ENCODE measurements around the gene HMGB1.

HMGB1 gene

GRCh38 chr13:30486230-30487074 is 20.7 kb upstream of the HMGB1 start:
- no peak for ATAC-seq
- TF ChIP-seq ARNTL (CRISPR knock-in tag; IDR thresholded peaks at IDR 0.05; ENCODE audit: borderline replicate concordance, low read depth) = no peak
- TF ChIP-seq PPARA (CRISPR knock-in tag; IDR thresholded peaks at IDR 0.05; ENCODE audit: borderline replicate concordance) = no peak
- no peak for TF ChIP-seq SNAI2 (CRISPR knock-in tag; IDR thresholded peaks at IDR 0.05)
- TF ChIP-seq POU6F1 (CRISPR knock-in tag; IDR thresholded peaks at IDR 0.05; ENCODE audit: borderline replicate concordance, low read depth) = no peak
- no peak for TF ChIP-seq TCF4 (CRISPR knock-in tag; IDR thresholded peaks at IDR 0.05; ENCODE audit: borderline replicate concordance)
- TF ChIP-seq ESRRG (CRISPR knock-in tag; IDR thresholded peaks at IDR 0.05) = no peak
- no peak for TF ChIP-seq BACH2 (CRISPR knock-in tag; IDR thresholded peaks at IDR 0.05; ENCODE audit: borderline replicate concordance)
- no peak for TF ChIP-seq ZNF70 (CRISPR knock-in tag; IDR thresholded peaks at IDR 0.05)
- no peak for TF ChIP-seq ZFP3 (CRISPR knock-in tag; IDR thresholded peaks at IDR 0.05)
- no peak for TF ChIP-seq GLIS3 (CRISPR knock-in tag; IDR thresholded peaks at IDR 0.05)
- TF ChIP-seq TOX (CRISPR knock-in tag; IDR thresholded peaks at IDR 0.05; ENCODE audit: borderline replicate concordance) = no peak
- TF ChIP-seq RARB (CRISPR knock-in tag; IDR thresholded peaks at IDR 0.05) = no peak
- TF ChIP-seq ZC3H10 (CRISPR knock-in tag; IDR thresholded peaks at IDR 0.05) = no peak
- TF ChIP-seq, protein P1, sequence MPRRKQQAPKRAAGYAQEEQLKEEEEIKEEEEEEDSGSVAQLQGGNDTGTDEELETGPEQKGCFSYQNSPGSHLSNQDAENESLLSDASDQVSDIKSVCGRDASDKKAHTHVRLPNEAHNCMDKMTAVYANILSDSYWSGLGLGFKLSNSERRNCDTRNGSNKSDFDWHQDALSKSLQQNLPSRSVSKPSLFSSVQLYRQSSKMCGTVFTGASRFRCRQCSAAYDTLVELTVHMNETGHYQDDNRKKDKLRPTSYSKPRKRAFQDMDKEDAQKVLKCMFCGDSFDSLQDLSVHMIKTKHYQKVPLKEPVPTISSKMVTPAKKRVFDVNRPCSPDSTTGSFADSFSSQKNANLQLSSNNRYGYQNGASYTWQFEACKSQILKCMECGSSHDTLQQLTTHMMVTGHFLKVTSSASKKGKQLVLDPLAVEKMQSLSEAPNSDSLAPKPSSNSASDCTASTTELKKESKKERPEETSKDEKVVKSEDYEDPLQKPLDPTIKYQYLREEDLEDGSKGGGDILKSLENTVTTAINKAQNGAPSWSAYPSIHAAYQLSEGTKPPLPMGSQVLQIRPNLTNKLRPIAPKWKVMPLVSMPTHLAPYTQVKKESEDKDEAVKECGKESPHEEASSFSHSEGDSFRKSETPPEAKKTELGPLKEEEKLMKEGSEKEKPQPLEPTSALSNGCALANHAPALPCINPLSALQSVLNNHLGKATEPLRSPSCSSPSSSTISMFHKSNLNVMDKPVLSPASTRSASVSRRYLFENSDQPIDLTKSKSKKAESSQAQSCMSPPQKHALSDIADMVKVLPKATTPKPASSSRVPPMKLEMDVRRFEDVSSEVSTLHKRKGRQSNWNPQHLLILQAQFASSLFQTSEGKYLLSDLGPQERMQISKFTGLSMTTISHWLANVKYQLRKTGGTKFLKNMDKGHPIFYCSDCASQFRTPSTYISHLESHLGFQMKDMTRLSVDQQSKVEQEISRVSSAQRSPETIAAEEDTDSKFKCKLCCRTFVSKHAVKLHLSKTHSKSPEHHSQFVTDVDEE (CRISPR knock-in tag; IDR thresholded peaks at IDR 0.05) = no peak
- TF ChIP-seq, protein P2, sequence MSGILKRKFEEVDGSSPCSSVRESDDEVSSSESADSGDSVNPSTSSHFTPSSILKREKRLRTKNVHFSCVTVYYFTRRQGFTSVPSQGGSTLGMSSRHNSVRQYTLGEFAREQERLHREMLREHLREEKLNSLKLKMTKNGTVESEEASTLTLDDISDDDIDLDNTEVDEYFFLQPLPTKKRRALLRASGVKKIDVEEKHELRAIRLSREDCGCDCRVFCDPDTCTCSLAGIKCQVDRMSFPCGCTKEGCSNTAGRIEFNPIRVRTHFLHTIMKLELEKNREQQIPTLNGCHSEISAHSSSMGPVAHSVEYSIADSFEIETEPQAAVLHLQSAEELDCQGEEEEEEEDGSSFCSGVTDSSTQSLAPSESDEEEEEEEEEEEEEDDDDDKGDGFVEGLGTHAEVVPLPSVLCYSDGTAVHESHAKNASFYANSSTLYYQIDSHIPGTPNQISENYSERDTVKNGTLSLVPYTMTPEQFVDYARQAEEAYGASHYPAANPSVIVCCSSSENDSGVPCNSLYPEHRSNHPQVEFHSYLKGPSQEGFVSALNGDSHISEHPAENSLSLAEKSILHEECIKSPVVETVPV (CRISPR knock-in tag; IDR thresholded peaks at IDR 0.05) = no peak
- TF ChIP-seq CSDC2 (CRISPR knock-in tag; IDR thresholded peaks at IDR 0.05) = no peak
- TF ChIP-seq ISL1 (CRISPR knock-in tag; IDR thresholded peaks at IDR 0.05) = no peak
- TF ChIP-seq, protein P3, sequence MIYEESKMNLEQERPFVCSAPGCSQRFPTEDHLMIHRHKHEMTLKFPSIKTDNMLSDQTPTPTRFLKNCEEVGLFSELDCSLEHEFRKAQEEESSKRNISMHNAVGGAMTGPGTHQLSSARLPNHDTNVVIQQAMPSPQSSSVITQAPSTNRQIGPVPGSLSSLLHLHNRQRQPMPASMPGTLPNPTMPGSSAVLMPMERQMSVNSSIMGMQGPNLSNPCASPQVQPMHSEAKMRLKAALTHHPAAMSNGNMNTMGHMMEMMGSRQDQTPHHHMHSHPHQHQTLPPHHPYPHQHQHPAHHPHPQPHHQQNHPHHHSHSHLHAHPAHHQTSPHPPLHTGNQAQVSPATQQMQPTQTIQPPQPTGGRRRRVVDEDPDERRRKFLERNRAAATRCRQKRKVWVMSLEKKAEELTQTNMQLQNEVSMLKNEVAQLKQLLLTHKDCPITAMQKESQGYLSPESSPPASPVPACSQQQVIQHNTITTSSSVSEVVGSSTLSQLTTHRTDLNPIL (CRISPR knock-in tag; IDR thresholded peaks at IDR 0.05; ENCODE audit: low read depth) = no peak
- TF ChIP-seq ZFP30 (CRISPR knock-in tag; IDR thresholded peaks at IDR 0.05) = no peak
- TF ChIP-seq, protein P4, sequence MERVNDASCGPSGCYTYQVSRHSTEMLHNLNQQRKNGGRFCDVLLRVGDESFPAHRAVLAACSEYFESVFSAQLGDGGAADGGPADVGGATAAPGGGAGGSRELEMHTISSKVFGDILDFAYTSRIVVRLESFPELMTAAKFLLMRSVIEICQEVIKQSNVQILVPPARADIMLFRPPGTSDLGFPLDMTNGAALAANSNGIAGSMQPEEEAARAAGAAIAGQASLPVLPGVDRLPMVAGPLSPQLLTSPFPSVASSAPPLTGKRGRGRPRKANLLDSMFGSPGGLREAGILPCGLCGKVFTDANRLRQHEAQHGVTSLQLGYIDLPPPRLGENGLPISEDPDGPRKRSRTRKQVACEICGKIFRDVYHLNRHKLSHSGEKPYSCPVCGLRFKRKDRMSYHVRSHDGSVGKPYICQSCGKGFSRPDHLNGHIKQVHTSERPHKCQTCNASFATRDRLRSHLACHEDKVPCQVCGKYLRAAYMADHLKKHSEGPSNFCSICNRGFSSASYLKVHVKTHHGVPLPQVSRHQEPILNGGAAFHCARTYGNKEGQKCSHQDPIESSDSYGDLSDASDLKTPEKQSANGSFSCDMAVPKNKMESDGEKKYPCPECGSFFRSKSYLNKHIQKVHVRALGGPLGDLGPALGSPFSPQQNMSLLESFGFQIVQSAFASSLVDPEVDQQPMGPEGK (CRISPR knock-in tag; IDR thresholded peaks at IDR 0.05; ENCODE audit: borderline replicate concordance) = no peak

GRCh38 chr13:30481241-30481760 is 15.6 kb upstream of the HMGB1 start:
- TF ChIP-seq ISL1 (CRISPR knock-in tag; IDR thresholded peaks at IDR 0.05) = peak; percentile 48; the same call in 1 of the 2 replicates
- no peak for TF ChIP-seq POU6F1 (CRISPR knock-in tag; IDR thresholded peaks at IDR 0.05; ENCODE audit: borderline replicate concordance, low read depth)
- no peak for TF ChIP-seq BACH2 (CRISPR knock-in tag; IDR thresholded peaks at IDR 0.05; ENCODE audit: borderline replicate concordance)
- TF ChIP-seq ZNF8 (CRISPR knock-in tag; IDR thresholded peaks at IDR 0.05) = no peak
- no peak for TF ChIP-seq RARB (CRISPR knock-in tag; IDR thresholded peaks at IDR 0.05)
- ATAC-seq = no peak

Measured in SK-N-SH treated with all-trans-retinoic acid at 6 μM for 48 hours (cell line).